Esophagus muscularis mucosa (tissue), 4 donors: ENCODE data around the gene ENOX1. TPM values are rescaled to one million over a fixed set of nuclear protein-coding genes. Genes with fewer than 3 reads are reported as not detected.

ENCODE experiments used
- DNase-seq: peaks from one replicate; pipeline ENCODE4 v3.0.0-alpha.2; 2017; ENCODE audit errors: extremely low spot score
- H3K27ac ChIP-seq, 4 donors: fragments of 200-600 bp; sonication (generic); replicated peaks in 1 of 4; 1 replicate in 3 of 4; 2 replicates in 1 of 4; pipeline ENCODE4 v1.5.1; 2016 to 2019; ENCODE audit warnings: mild to moderate bottlenecking in 1 of 4
- H3K27me3 ChIP-seq, 4 donors: fragments of 200-600 bp; sonication (generic); one replicate each; pipeline versions ENCODE4 v1.5.1 to v1.6.0; 2016 to 2019
- H3K36me3 ChIP-seq, 4 donors: fragments of 200-600 bp; sonication (generic); one replicate each; pipeline ENCODE4 v1.5.1; 2016 to 2019
- H3K4me1 ChIP-seq, 4 donors: fragments of 200-600 bp; sonication (generic); one replicate each; pipeline ENCODE4 v1.5.1; 2016 to 2019
- H3K4me3 ChIP-seq, 4 donors: fragments of 200-600 bp; sonication (generic); 1 replicate in 2 of 4; 2 replicates in 2 of 4; pipeline ENCODE4 v1.5.1; 2016 to 2019; ENCODE audit warnings: mild to moderate bottlenecking in 4 of 4, moderate library complexity in 1 of 4
- H3K9me3 ChIP-seq, 4 donors: fragments of 200-600 bp; sonication (generic); 1 replicate in 3 of 4; 2 replicates in 1 of 4; pipeline ENCODE4 v1.5.1; 2016 to 2019
- EP300 ChIP-seq: sonication (generic); formaldehyde crosslinking; IDR thresholded peaks from one replicate; pipeline ENCODE4 v1.6.1; 2017; ENCODE audit warnings: antibody characterized with exemption
- POLR2A ChIP-seq: fragments of 450-650 bp; IDR thresholded peaks from one replicate; pipeline ENCODE4 v1.6.1; 2017; ENCODE audit warnings: antibody characterized with exemption, moderate library complexity, mild to moderate bottlenecking, low read depth
- POLR2AphosphoS5 ChIP-seq, 2 donors: sonication (generic); formaldehyde crosslinking; IDR thresholded peaks; one replicate each; pipeline ENCODE4 v1.6.1; 2017; ENCODE audit warnings: antibody characterized with exemption in 2 of 2
- WGBS: methylation state at CpG from one replicate; pipeline ENCODE4 v1.1.5; 2018; 5-methylcytosine and 5-hydroxymethylcytosine counted together
- intact Hi-C: fragments of 100-400 bp; cut with DNase I; formaldehyde crosslinking; loops from one replicate; pipeline ENCODE4 v1.15.1; 2023
- total RNA-seq, 4 donors: library from RNA; depleted of rRNA; stranded (reverse); fragments of >200 nt; gene quantifications; one replicate each; pipeline versions ENCODE4 v1.1.0 to v1.2.1, GENCODE V29; 2016
- TF ChIP-seq, protein P1 (sequence below), 3 experiments: fragments of 200-600 bp in 2 of 3; fragments of 450-650 bp in 1 of 3; sonication (generic) in 2 of 3; IDR thresholded peaks; one replicate each; pipeline ENCODE4 v1.5.1; 2017 to 2019; ENCODE audit warnings: antibody characterized with exemption in 3 of 3, mild to moderate bottlenecking in 2 of 3, moderate library complexity in 1 of 3

ENOX1 gene
- total RNA-seq, 4 donors from 2014 or later: 9.3 to 14.1 (median 12.4) TPM

- H3K4me1 ChIP-seq: peaks cover 7 to 50% (median 40%) of the 10 kb centered on the region in 4 donors
- intact Hi-C loops: loop anchor here (5.0 kb wide), 1 partner anchor 34 kb away; no protein-coding TSS in a partner anchor
- no peak for TF ChIP-seq POLR2A
- TF ChIP-seq, protein P1, sequence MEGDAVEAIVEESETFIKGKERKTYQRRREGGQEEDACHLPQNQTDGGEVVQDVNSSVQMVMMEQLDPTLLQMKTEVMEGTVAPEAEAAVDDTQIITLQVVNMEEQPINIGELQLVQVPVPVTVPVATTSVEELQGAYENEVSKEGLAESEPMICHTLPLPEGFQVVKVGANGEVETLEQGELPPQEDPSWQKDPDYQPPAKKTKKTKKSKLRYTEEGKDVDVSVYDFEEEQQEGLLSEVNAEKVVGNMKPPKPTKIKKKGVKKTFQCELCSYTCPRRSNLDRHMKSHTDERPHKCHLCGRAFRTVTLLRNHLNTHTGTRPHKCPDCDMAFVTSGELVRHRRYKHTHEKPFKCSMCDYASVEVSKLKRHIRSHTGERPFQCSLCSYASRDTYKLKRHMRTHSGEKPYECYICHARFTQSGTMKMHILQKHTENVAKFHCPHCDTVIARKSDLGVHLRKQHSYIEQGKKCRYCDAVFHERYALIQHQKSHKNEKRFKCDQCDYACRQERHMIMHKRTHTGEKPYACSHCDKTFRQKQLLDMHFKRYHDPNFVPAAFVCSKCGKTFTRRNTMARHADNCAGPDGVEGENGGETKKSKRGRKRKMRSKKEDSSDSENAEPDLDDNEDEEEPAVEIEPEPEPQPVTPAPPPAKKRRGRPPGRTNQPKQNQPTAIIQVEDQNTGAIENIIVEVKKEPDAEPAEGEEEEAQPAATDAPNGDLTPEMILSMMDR (IDR thresholded peaks at IDR 0.05): no peak
- TF ChIP-seq POLR2AphosphoS5 (IDR thresholded peaks at IDR 0.05): no peak
- no peak for TF ChIP-seq EP300
- H3K36me3 ChIP-seq: no peaks in the 10 kb centered on the region
- no peak for DNase-seq
- no peaks in the 10 kb centered on the region for H3K27me3 ChIP-seq
- H3K27ac ChIP-seq: peak overlapping the region in 3 of 4 donors; percentile 33 to 63 (median 38)
- H3K9me3 ChIP-seq: no peaks in the 10 kb centered on the region
- H3K4me3 ChIP-seq: no peak overlapping the region
- WGBS: 34% methylated on average over 4 of the region's 4 CpGs
Observed at GRCh38 chr13:43478211-43478610, 308.6 kb downstream of the ENOX1 start.

DNA sequence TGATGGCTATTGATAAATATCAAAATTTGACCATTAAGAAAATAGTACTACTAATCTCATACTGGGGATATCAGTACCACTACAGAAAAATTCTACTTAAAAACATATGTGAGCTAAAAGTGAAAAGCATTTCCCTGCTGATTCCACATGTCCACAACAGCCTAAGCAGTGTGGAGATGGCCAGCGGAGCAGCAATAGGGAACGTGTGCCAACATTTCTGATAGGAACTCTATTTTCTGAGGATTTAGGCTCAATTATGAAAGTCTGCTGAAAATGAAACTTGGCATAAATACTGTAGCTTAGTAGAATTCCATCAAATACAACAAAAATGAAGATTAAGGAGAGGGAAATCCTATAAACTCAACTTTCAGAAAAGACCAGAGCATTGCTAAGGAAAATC is 311.6 kb downstream of the ENOX1 start:
- H3K27ac ChIP-seq: peak overlapping the region in 2 of 4 donors; percentile 12 to 43
- DNase-seq: no peak

DNA sequence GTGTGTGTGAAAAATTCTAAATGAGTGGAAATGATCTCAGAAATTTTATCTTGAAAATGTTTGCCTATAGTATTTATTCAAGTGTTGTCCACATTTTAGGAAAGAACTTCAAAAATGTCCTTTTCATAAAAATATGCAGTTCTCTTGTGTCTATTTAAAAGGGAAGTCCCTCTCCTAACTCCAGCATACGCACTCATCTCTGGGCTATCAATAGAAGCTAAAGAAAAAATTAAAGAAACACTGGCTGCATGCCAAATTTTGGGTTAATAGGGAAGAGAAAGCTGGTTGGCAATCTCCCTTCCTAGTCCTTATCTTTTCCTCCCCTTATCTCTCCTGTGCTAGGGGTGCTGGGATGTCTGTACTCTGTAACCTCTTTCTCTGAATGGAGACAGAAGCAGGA is 313.3 kb downstream of the ENOX1 start:
- Histone ChIP-seq H3K4me1 (peaks cover 20 to 54% (median 45%) of the 10 kb centered on the region in 4 donors), H3K36me3 (no peaks in the 10 kb centered on the region), H3K27ac (peak overlapping the region; percentile 15 to 60 (median 29)), H3K4me3 (no peak overlapping the region), H3K27me3 (no peaks in the 10 kb centered on the region), H3K9me3 (no peaks in the 10 kb centered on the region)
- no peak for TF ChIP-seq POLR2A
- TF ChIP-seq, protein P1 (IDR thresholded peaks at IDR 0.05): no peak
- TF ChIP-seq POLR2AphosphoS5 (IDR thresholded peaks at IDR 0.05): no peak
- no peak for TF ChIP-seq EP300
- intact Hi-C loops: no loop called here
- WGBS: 33% methylated on average over 1 of the region's 1 CpG
- no peak for DNase-seq

More for the DNA sequence above, 311.6 kb downstream of the ENOX1 start:
- Histone ChIP-seq H3K27me3 (no peaks in the 10 kb centered on the region), H3K36me3 (no peaks in the 10 kb centered on the region), H3K4me1 (peaks cover 20 to 56% (median 45%) of the 10 kb centered on the region in 4 donors), H3K4me3 (no peak overlapping the region), H3K9me3 (no peaks in the 10 kb centered on the region)
- intact Hi-C loops: loop anchor here (5.0 kb wide), 1 partner anchor 37 kb away; no protein-coding TSS in a partner anchor
- 67% methylated on average over 2 of the region's 2 CpGs for WGBS
- TF ChIP-seq POLR2AphosphoS5 (IDR thresholded peaks at IDR 0.05): no peak
- TF ChIP-seq EP300: no peak
- TF ChIP-seq, protein P1 (IDR thresholded peaks at IDR 0.05): no peak
- TF ChIP-seq POLR2A: no peak

GRCh38 chr13:43472980-43473379 is 313.8 kb downstream of the ENOX1 start:
- WGBS: 35% methylated on average over 1 of the region's 1 CpG
- Histone ChIP-seq H3K4me1 (peaks cover 20 to 50% (median 40%) of the 10 kb centered on the region in 4 donors), H3K9me3 (no peaks in the 10 kb centered on the region), H3K4me3 (no peak overlapping the region), H3K27me3 (no peaks in the 10 kb centered on the region), H3K27ac (peak overlapping the region; percentile 19 to 60 (median 37)), H3K36me3 (no peaks in the 10 kb centered on the region)
- no peak for TF ChIP-seq EP300
- TF ChIP-seq POLR2A: no peak
- TF ChIP-seq POLR2AphosphoS5 (IDR thresholded peaks at IDR 0.05): no peak
- TF ChIP-seq, protein P1 (IDR thresholded peaks at IDR 0.05): no peak
- intact Hi-C loops: no loop called here
- no peak for DNase-seq

DNA sequence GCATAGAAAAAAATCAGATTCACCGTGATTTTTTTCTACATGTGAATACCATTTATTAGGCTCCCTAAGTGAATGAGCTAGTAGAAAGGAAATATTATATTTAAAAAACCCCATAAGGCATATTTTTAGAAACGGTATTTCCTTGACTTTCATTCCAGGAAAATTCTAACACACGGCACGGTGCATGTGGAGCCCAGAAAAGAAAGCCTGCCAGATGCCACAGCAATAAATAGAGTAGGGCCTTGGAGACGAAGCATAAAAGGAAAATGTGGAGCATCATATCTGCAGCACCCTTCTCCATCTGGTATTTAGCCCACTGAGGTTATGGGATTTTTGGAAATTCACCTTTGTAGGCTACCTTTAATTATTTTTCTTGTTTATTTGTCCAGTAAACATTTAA is 314.4 kb downstream of the ENOX1 start:
- no peaks in the 10 kb centered on the region for H3K27me3 ChIP-seq
- 22% methylated on average over 5 of the region's 5 CpGs for WGBS
- peaks cover 20 to 43% (median 34%) of the 10 kb centered on the region in 4 donors for H3K4me1 ChIP-seq
- intact Hi-C loops: no loop called here
- DNase-seq: no peak
- H3K27ac ChIP-seq: peak overlapping the region; percentile 19 to 60 (median 37)
- TF ChIP-seq POLR2AphosphoS5 (IDR thresholded peaks at IDR 0.05): no peak
- H3K4me3 ChIP-seq: no peak overlapping the region
- no peaks in the 10 kb centered on the region for H3K9me3 ChIP-seq
- H3K36me3 ChIP-seq: no peaks in the 10 kb centered on the region
